ENCODE data around the gene AGAP4.
"Not testable (repeated sequence)": the region's sequence is repeated elsewhere in the genome, so short reads cannot be mapped to it uniquely, and the experiment has no call there.

DNA sequence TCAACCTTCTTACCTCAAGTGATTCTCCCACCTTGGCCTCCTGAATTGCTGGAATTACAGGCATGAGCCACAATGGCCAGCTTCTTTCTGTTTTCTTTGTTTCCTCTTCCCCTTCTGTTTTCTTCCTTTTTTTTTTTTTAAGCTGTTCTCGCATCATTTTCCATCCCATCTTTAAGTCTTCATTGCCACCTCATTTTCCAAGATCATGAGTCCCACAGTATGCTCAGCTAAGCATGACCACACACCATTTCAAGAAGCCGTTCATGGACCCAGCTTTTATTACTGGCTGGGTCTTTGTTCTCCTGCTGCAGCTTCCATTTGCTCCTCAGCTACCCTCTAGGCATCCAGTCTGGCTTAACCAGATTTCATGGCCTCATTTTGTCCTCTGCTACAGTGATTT is 52.5 kb downstream of the AGAP4 start:
- TF ChIP-seq CTCF (IDR thresholded peaks at IDR 0.05); POLR2AphosphoS5 (IDR thresholded peaks at IDR 0.05); EP300 (IDR thresholded peaks at IDR 0.05; ENCODE audit: low read depth): not testable (repeated sequence)

Measured in transverse colon (tissue), 4 donors.